Stimulated activated CD8-positive, alpha-beta memory T cell treated with anti-CD3 and anti-CD28 coated beads, Interleukin-12 subunit alpha, Interleukin-12 subunit beta, amount 100 ng/mL, for 24 hours (primary cell): ENCODE data around the gene EFCAB12.

Experiments used
- DNase-seq: peaks from one replicate; pipeline ENCODE4 v3.0.0-alpha.2; 2020; ENCODE audit errors: extremely low read depth

Gene EFCAB12

GRCh38 chr3:129428376-129429079, at the start of gene EFCAB12:
Gene EFCAB12, minus strand, starts transcription at chr3:129428636. Its CDS starts 148 bp downstream, at chr3:129428488.
- peak; percentile 65 for DNase-seq

GRCh38 chr3:129476586-129476985, 48.1 kb upstream of the EFCAB12 start:
- no peak for DNase-seq

- no peak for DNase-seq
These were observed 47.4 kb upstream of the EFCAB12 start for GRCh38 chr3:129475863-129476262.

GRCh38 chr3:129474984-129475804, 46.8 kb upstream of the EFCAB12 start:
- no peak for DNase-seq

GRCh38 chr3:129473769-129474152, 45.3 kb upstream of the EFCAB12 start:
- no peak for DNase-seq

- DNase-seq = no peak
These were observed 44.8 kb upstream of the EFCAB12 start for GRCh38 chr3:129473067-129473768.

GRCh38 chr3:129470861-129471260, 42.4 kb upstream of the EFCAB12 start:
- no peak for DNase-seq

GRCh38 chr3:129469026-129469425, 40.6 kb upstream of the EFCAB12 start:
- no peak for DNase-seq

- no peak for DNase-seq
These were observed 39.5 kb upstream of the EFCAB12 start for GRCh38 chr3:129467932-129468331.

- no peak for DNase-seq
These were observed 35.3 kb upstream of the EFCAB12 start for GRCh38 chr3:129463716-129464115.

GRCh38 chr3:129463094-129463493, 34.7 kb upstream of the EFCAB12 start:
- DNase-seq = no peak

GRCh38 chr3:129462361-129462968, 34.0 kb upstream of the EFCAB12 start:
- DNase-seq = no peak

- DNase-seq = no peak
These were observed 33.2 kb upstream of the EFCAB12 start for GRCh38 chr3:129461461-129462146.

GRCh38 chr3:129461022-129461421, 32.6 kb upstream of the EFCAB12 start:
- no peak for DNase-seq

GRCh38 chr3:129460572-129460971, 32.1 kb upstream of the EFCAB12 start:
- DNase-seq = no peak

GRCh38 chr3:129460155-129460554, 31.7 kb upstream of the EFCAB12 start:
- DNase-seq = no peak

GRCh38 chr3:129453732-129454131, 25.3 kb upstream of the EFCAB12 start:
- no peak for DNase-seq

GRCh38 chr3:129449279-129450115, 21.1 kb upstream of the EFCAB12 start:
- DNase-seq = no peak

- no peak for DNase-seq
These were observed 19.9 kb upstream of the EFCAB12 start for GRCh38 chr3:129448186-129448895.

- no peak for DNase-seq
These were observed 18.5 kb upstream of the EFCAB12 start for GRCh38 chr3:129446926-129447325.
